ENCODE measurements around the gene CYTH1.

GRCh38 chr17:78689029-78689428 lies 93.0 kb downstream of the CYTH1 start:
- TF ChIP-seq, protein P1, sequence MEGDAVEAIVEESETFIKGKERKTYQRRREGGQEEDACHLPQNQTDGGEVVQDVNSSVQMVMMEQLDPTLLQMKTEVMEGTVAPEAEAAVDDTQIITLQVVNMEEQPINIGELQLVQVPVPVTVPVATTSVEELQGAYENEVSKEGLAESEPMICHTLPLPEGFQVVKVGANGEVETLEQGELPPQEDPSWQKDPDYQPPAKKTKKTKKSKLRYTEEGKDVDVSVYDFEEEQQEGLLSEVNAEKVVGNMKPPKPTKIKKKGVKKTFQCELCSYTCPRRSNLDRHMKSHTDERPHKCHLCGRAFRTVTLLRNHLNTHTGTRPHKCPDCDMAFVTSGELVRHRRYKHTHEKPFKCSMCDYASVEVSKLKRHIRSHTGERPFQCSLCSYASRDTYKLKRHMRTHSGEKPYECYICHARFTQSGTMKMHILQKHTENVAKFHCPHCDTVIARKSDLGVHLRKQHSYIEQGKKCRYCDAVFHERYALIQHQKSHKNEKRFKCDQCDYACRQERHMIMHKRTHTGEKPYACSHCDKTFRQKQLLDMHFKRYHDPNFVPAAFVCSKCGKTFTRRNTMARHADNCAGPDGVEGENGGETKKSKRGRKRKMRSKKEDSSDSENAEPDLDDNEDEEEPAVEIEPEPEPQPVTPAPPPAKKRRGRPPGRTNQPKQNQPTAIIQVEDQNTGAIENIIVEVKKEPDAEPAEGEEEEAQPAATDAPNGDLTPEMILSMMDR (IDR thresholded peaks at IDR 0.05; ENCODE audit: low read length): peak; percentile 29; the same call in 1 of the 2 replicates
- no peak for TF ChIP-seq EZH2 (IDR thresholded peaks at IDR 0.05; ENCODE audit: borderline replicate concordance, low read length)
